Glutamatergic neuron (in vitro differentiated cells): ENCODE measurements around the gene ITPR1. TPM values are rescaled to one million over a fixed set of nuclear protein-coding genes. Genes with fewer than 3 reads are reported as not detected.
A peak's percentile ranks its signal among the peaks of the same experiment; 100 is the strongest.

Source experiments
- DNase-seq: peaks from one replicate; pipeline ENCODE4 v3.0.0; 2022
- H3K27ac Mint-ChIP-seq: one replicate; pipeline ENCODE4 v1.8.0; 2020; ENCODE audit warnings: mild to moderate bottlenecking, mixed read lengths, inconsistent platforms; ENCODE audit not compliant: unreplicated experiment
- H3K27me3 Mint-ChIP-seq: one replicate; pipeline ENCODE4 v1.8.0; 2020; ENCODE audit warnings: mild to moderate bottlenecking, moderate library complexity, mixed read lengths, inconsistent platforms; ENCODE audit not compliant: unreplicated experiment
- H3K36me3 Mint-ChIP-seq: one replicate; pipeline ENCODE4 v1.8.0; 2020; ENCODE audit warnings: mild to moderate bottlenecking, mixed read lengths, inconsistent platforms; ENCODE audit not compliant: unreplicated experiment
- H3K4me1 Mint-ChIP-seq: one replicate; pipeline ENCODE4 v1.8.0; 2020; ENCODE audit warnings: mild to moderate bottlenecking, low read depth, mixed read lengths, inconsistent platforms; ENCODE audit not compliant: unreplicated experiment
- H3K4me3 Mint-ChIP-seq: one replicate; pipeline ENCODE4 v1.8.0; 2020; ENCODE audit warnings: mild to moderate bottlenecking, mixed read lengths, inconsistent platforms; ENCODE audit not compliant: unreplicated experiment
- H3K9me3 Mint-ChIP-seq: one replicate; pipeline ENCODE4 v1.8.0; 2020; ENCODE audit warnings: mild to moderate bottlenecking, moderate library complexity, mixed read lengths, inconsistent platforms; ENCODE audit not compliant: unreplicated experiment
- total RNA-seq: library from RNA; stranded (reverse); fragmentation: NEBNext Ultra II Directional; extraction: Animal tissue kit (Norgen Biotek cat#: 25700); gene quantifications from one replicate; pipeline ENCODE4 v1.2.1, GENCODE V29; 2021; ENCODE audit not compliant: unreplicated experiment
- TF ChIP-seq, protein P1 (sequence below): fragments of 200-600 bp; sonication (generic); IDR thresholded peaks from one replicate; pipeline ENCODE4 v1.5.0; 2021; ENCODE audit not compliant: partially characterized antibody, unreplicated experiment

Gene ITPR1
- total RNA-seq, 1 donor from 2014 or later: 6.9 TPM

DNA sequence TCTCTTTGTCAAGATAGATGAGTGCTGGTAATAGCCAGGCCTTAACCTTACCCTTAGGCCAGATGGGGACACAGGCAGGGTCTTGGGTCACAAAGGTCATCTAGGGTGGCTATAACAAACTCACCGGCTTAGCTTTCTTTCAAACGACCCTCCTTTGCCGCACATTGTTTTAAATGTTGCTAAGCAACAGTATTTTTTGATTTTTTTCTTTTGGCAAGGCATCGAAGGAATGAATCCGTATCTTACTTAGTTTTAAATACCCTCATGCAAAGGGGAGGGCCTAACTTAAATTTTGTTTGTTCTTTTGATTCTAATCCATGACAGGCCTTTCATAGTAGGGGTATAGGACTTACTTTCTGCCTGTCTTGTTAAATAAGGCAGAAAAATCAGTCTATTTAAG is 35.2 kb downstream of the ITPR1 start:
- peaks cover 4% of the 10 kb centered on the region for H3K27me3 Mint-ChIP-seq
- no peak overlapping the region for H3K27ac Mint-ChIP-seq
- no peaks in the 10 kb centered on the region for H3K9me3 Mint-ChIP-seq
- H3K4me3 Mint-ChIP-seq: no peak overlapping the region
- TF ChIP-seq, protein P1, sequence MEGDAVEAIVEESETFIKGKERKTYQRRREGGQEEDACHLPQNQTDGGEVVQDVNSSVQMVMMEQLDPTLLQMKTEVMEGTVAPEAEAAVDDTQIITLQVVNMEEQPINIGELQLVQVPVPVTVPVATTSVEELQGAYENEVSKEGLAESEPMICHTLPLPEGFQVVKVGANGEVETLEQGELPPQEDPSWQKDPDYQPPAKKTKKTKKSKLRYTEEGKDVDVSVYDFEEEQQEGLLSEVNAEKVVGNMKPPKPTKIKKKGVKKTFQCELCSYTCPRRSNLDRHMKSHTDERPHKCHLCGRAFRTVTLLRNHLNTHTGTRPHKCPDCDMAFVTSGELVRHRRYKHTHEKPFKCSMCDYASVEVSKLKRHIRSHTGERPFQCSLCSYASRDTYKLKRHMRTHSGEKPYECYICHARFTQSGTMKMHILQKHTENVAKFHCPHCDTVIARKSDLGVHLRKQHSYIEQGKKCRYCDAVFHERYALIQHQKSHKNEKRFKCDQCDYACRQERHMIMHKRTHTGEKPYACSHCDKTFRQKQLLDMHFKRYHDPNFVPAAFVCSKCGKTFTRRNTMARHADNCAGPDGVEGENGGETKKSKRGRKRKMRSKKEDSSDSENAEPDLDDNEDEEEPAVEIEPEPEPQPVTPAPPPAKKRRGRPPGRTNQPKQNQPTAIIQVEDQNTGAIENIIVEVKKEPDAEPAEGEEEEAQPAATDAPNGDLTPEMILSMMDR: no peak
- H3K36me3 Mint-ChIP-seq: no peaks in the 10 kb centered on the region
- DNase-seq: no peak
- H3K4me1 Mint-ChIP-seq: peaks cover 18% of the 10 kb centered on the region

DNA sequence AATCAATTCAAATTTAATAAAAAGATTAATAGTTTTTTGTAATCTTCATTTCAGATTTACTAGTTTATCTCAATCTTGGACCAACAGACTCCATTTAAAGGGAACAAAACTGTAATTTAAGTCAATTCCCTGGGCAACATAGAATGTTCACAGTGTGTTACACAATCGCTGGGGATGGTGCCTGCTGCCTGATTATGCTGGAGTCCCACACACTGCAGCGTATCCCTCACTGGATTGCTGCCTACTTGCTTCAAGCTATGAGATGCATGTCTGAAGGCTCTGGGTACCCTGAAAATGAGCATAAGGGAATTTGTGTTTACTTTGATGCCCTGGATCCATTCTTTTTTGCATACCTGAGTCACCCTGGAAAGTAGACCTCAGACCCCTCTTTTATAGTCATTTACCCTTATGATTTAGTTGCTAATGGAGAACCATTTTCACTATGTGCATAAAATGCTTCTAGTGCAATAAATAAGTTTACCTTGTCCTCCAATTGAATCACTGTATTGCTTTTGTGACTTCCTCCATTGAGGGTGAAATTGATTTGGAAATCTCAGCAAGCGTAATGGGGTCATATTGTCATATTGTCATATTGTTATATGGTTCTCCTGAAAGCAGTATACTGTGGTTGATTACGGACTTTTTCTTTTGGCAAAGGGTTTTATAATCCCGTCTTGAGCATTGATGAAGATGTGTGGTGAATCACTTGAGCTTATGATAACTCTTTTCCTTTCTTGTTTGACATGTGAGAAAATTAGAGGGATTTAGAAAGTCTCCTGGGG is 35.9 kb downstream of the ITPR1 start:
- H3K9me3 Mint-ChIP-seq: no peaks in the 10 kb centered on the region
- no peak overlapping the region for H3K27ac Mint-ChIP-seq
- H3K36me3 Mint-ChIP-seq: no peaks in the 10 kb centered on the region
- DNase-seq: no peak
- no peak overlapping the region for H3K4me3 Mint-ChIP-seq
- H3K4me1 Mint-ChIP-seq: peaks cover 25% of the 10 kb centered on the region
- H3K27me3 Mint-ChIP-seq: peaks cover 4% of the 10 kb centered on the region
- TF ChIP-seq, protein P1: no peak

DNA sequence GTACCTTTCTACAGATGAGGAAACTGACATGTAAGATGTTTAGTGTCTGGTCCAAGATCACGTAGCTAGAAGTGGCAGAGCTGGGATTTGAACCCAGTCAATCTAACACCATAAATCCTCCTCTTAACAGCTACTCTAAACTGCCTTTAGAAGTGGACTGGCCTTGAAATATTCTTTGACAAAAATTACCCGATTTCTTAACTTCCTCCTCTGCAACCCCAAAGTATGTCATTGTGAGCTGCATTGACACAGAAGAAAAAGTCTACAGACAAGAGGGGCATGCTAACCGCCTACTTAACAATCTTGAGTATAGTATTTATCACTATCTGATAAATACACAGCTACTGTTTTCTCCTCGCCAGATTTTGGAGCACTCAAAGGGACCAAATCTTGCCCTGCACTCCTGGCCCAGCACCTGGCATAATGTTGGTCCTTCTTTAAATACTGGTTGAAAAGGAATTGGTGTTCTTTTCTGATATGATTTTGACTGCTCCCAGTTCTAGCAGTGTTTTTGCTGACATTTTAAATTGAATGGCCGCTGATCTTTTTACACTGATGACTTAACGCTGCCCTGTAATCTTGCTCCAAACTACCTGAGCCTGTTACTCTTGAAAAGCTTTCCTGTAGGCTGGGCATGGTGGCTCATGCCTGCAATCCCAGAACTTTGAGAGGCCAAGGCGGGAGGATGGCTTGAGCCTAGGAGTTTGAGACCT is 36.9 kb downstream of the ITPR1 start:
- TF ChIP-seq, protein P1: no peak
- no peak for DNase-seq
- H3K27ac Mint-ChIP-seq: no peak overlapping the region
- H3K4me1 Mint-ChIP-seq: peaks cover 25% of the 10 kb centered on the region
- no peaks in the 10 kb centered on the region for H3K36me3 Mint-ChIP-seq
- no peaks in the 10 kb centered on the region for H3K9me3 Mint-ChIP-seq
- H3K27me3 Mint-ChIP-seq: peaks cover 2% of the 10 kb centered on the region
- no peak overlapping the region for H3K4me3 Mint-ChIP-seq

DNA sequence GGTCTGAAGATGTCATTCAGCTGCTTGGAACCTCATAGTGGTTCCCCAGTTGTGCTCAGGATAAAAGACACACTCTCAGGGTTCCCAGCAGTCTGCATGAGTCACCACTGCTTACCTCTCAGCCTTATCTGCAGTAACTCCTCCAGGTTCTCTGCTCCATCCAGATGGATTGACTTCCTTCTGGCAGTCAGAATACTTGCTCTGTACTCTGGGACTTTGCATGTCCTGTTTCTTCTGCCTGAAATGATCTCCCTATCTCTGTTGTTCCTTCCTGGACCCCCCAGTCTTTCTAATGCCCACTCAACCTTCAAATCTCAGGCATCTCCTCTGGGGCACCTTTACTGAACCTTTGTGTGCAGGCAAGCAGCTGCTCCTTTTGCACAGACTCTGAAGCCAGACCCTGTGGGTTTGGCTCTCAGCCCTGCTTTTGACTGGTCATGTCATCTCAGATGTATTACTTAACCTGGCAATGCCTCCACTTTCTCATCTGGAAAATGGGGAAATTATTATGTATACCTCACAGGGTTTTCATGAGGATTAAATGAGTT is 38.4 kb downstream of the ITPR1 start:
- Mint-ChIP-seq H3K27me3 (peaks cover 2% of the 10 kb centered on the region), H3K4me3 (no peak overlapping the region), H3K27ac (peak overlapping the region; percentile 6), H3K4me1 (peaks cover 25% of the 10 kb centered on the region), H3K9me3 (no peaks in the 10 kb centered on the region), H3K36me3 (no peaks in the 10 kb centered on the region)
- no peak for DNase-seq
- TF ChIP-seq, protein P1: no peak
